PFSK-1 (cell line): Measurements from ENCODE around the gene TANGO2.

Source experiments
- POLR2AphosphoS5 ChIP-seq: IDR thresholded peaks from 2 replicates; pipeline ENCODE4 v1.6.1; 2012; ENCODE audit warnings: low read depth, mild to moderate bottlenecking, control low read depth, low read length, moderate library complexity
- TF ChIP-seq, protein P1 (sequence below), 2 experiments: IDR thresholded peaks; 2 replicates each; pipeline versions ENCODE4 v1.6.1 to v1.8.0; 2011 to 2012; ENCODE audit warnings: low read depth in 2 of 2, low read length in 2 of 2, control low read depth in 1 of 2, inconsistent platforms in 1 of 2, mild to moderate bottlenecking in 1 of 2, moderate library complexity in 1 of 2; ENCODE audit not compliant: insufficient read depth in 1 of 2

GRCh38 chr22:20012741-20013331, 8.1 kb upstream of the TANGO2 start:
- TF ChIP-seq, protein P1, sequence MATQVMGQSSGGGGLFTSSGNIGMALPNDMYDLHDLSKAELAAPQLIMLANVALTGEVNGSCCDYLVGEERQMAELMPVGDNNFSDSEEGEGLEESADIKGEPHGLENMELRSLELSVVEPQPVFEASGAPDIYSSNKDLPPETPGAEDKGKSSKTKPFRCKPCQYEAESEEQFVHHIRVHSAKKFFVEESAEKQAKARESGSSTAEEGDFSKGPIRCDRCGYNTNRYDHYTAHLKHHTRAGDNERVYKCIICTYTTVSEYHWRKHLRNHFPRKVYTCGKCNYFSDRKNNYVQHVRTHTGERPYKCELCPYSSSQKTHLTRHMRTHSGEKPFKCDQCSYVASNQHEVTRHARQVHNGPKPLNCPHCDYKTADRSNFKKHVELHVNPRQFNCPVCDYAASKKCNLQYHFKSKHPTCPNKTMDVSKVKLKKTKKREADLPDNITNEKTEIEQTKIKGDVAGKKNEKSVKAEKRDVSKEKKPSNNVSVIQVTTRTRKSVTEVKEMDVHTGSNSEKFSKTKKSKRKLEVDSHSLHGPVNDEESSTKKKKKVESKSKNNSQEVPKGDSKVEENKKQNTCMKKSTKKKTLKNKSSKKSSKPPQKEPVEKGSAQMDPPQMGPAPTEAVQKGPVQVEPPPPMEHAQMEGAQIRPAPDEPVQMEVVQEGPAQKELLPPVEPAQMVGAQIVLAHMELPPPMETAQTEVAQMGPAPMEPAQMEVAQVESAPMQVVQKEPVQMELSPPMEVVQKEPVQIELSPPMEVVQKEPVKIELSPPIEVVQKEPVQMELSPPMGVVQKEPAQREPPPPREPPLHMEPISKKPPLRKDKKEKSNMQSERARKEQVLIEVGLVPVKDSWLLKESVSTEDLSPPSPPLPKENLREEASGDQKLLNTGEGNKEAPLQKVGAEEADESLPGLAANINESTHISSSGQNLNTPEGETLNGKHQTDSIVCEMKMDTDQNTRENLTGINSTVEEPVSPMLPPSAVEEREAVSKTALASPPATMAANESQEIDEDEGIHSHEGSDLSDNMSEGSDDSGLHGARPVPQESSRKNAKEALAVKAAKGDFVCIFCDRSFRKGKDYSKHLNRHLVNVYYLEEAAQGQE (IDR thresholded peaks at IDR 0.05; ENCODE audit: insufficient read depth in 1 of 2, low read depth in 2 of 2, low read length in 2 of 2): no peak
- TF ChIP-seq POLR2AphosphoS5: no peak
